K562 (cell line): ENCODE results near the gene APC. TPM values are rescaled to one million over a fixed set of nuclear protein-coding genes. Genes with fewer than 3 reads are reported as not detected.
A peak's percentile ranks its signal among the peaks of the same experiment; 100 is the strongest.

Experiments
- CREBBP ChIP-seq: IDR thresholded peaks from one replicate; pipeline ENCODE4 v1.6.1; 2012; ENCODE audit warnings: low read depth, mild to moderate bottlenecking, control low read depth, inconsistent platforms, low read length
- CUX1 ChIP-seq: fragments of 200-800 bp; sonication (Bioruptor generic); IDR thresholded peaks from 2 replicates; pipeline ENCODE4 v1.6.1; 2016; ENCODE audit warnings: missing genetic modification characterization, missing compliant biosample characterization
- MCM3 ChIP-seq: fragments of 450-650 bp; IDR thresholded peaks from 2 replicates; pipeline ENCODE4 v1.6.1; 2016
- MCM7 ChIP-seq, 2 experiments: fragments of 450-650 bp; IDR thresholded peaks; 2 replicates each; pipeline ENCODE4 v1.6.1; 2016 to 2018
- MTA3 ChIP-seq: fragments of 450-650 bp; formaldehyde crosslinking; IDR thresholded peaks from 2 replicates; pipeline ENCODE4 v1.6.1; 2017; ENCODE audit warnings: mild to moderate bottlenecking, borderline replicate concordance
- MYBL2 ChIP-seq, 2 experiments: fragments of 450-650 bp in 1 of 2; sonication (generic) in 1 of 2; formaldehyde crosslinking in 1 of 2; IDR thresholded peaks; 2 replicates each; pipeline versions ENCODE4 v1.6.1 to v1.8.1; 2017 to 2022; ENCODE audit warnings: borderline replicate concordance in 1 of 2, inconsistent platforms in 1 of 2, low read depth in 1 of 2, mild to moderate bottlenecking in 1 of 2, missing genetic modification reagents in 1 of 2, moderate library complexity in 1 of 2
- NUFIP1 ChIP-seq: fragments of 450-650 bp; IDR thresholded peaks from 2 replicates; pipeline ENCODE4 v1.6.1; 2018; ENCODE audit not compliant: partially characterized antibody
- RAD51 ChIP-seq: fragments of 450-650 bp; IDR thresholded peaks from 2 replicates; pipeline ENCODE4 v1.7.1; 2016; ENCODE audit warnings: low read depth, mild to moderate bottlenecking, borderline replicate concordance
- SMAD4 ChIP-seq: fragments of 250-450 bp; sonication (Bioruptor Pico); conservative IDR thresholded peaks from 2 replicates; pipeline ENCODE4 v1.8.0; 2021; ENCODE audit warnings: inconsistent platforms, mild to moderate bottlenecking, moderate library complexity
- SPI1 ChIP-seq: IDR thresholded peaks from 2 replicates; pipeline ENCODE4 v1.6.1; 2011; ENCODE audit warnings: low read depth, low read length, control low read depth, borderline replicate concordance
- ZBTB12 ChIP-seq: fragments of 250-450 bp; sonication (Bioruptor Pico); IDR thresholded peaks from 2 replicates; pipeline ENCODE4 v1.4.0; 2020
- ZFP36 ChIP-seq: fragments of 150-350 bp; IDR thresholded peaks from 2 replicates; pipeline ENCODE4 v1.6.1; 2018; ENCODE audit warnings: low read length, low read depth; ENCODE audit not compliant: partially characterized antibody
- ZNF175 ChIP-seq: fragments of 200-800 bp; sonication (Bioruptor generic); IDR thresholded peaks from 2 replicates; pipeline ENCODE4 v1.6.1; 2016; ENCODE audit warnings: low read depth, mild to moderate bottlenecking, missing genetic modification characterization, missing compliant biosample characterization
- ZNF764 ChIP-seq: fragments of 250-450 bp; sonication (Bioruptor Pico); IDR thresholded peaks from 2 replicates; pipeline ENCODE4 v1.4.0; 2020; ENCODE audit warnings: low read depth, mild to moderate bottlenecking, moderate library complexity
- polyA plus RNA-seq, 8 experiments: library from polyadenylated mRNA; depleted of rRNA in 4 of 8; stranded (reverse) in 5 of 8; unstranded in 3 of 8; fragments of >200 nt; fragmentation: Nextera tagmentation in 2 of 8; fragmentation: Illumina TruSeq in 1 of 8; extraction: Ambion mirVana in 2 of 8; extraction: Trizol in 1 of 8; gene quantifications; 2 replicates each; pipeline versions ENCODE4 v1.2.1 to v1.2.3, GENCODE V29; 2011 to 2014; ENCODE audit warnings: inconsistent platforms in 1 of 8, missing spikeins in 1 of 8
- total RNA-seq, 7 experiments: library from RNA; depleted of rRNA in 6 of 7; stranded (reverse); fragments of >200 nt in 6 of 7; fragmentation: Illumina TruSeq in 2 of 7; extraction: Trizol in 2 of 7; gene quantifications; 2 replicates each; pipeline versions ENCODE4 v1.2.1 to v1.2.3, GENCODE V29; 2011 to 2021; ENCODE audit warnings: low replicate concordance in 1 of 7
- TF ChIP-seq, protein P1 (sequence below): fragments of 450-650 bp; IDR thresholded peaks from 2 replicates; pipeline ENCODE4 v1.6.1; 2018; ENCODE audit not compliant: partially characterized antibody
- TF ChIP-seq, protein P2 (sequence below), 2 experiments: fragments of 450-650 bp; IDR thresholded peaks; 2 replicates each; pipeline ENCODE4 v1.6.1; 2016

The APC gene
- total and polyA plus RNA-seq, 9 of the 15 experiments (the other 6 are each of a cell fraction or from before 2014, with no cell fraction given), result 5.7 to 29.5 (median 15.4) TPM

DNA sequence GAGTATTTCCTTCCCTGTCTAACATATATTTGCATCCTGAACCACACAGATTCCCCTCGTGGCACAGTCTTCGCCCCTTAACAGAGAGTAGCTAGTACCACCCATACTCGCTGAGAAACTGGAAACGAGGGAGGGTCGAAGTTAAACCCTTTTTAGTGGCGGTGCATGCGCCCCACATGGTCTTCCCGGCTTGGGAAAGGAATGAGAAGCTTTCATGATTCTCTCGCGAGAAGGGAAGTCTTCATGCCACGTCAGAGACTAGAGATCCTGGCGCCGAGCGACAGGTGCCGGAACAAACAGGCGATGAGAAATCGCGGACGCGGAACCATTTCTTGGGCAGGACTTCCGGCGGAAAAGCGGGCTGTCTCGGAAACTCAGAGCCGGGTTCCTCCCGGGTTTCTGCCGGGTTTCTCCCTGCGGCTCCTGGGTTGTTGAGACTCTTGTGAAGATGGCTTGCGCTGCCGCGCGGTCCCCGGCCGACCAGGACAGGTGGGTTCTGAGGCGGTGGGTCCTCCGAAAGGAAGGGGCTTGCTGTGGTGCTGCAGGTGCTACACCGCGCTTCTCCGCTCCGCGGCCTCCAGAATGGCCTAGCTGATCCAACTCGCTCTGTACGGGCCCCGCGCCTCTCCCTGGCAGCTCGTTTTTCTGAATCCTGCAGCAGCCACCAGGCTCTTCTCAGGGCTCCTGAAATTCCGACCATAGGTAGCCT is 123.4 kb downstream of the APC start, which contains the start of gene SRP19 (continued):
- TF ChIP-seq, protein P1, sequence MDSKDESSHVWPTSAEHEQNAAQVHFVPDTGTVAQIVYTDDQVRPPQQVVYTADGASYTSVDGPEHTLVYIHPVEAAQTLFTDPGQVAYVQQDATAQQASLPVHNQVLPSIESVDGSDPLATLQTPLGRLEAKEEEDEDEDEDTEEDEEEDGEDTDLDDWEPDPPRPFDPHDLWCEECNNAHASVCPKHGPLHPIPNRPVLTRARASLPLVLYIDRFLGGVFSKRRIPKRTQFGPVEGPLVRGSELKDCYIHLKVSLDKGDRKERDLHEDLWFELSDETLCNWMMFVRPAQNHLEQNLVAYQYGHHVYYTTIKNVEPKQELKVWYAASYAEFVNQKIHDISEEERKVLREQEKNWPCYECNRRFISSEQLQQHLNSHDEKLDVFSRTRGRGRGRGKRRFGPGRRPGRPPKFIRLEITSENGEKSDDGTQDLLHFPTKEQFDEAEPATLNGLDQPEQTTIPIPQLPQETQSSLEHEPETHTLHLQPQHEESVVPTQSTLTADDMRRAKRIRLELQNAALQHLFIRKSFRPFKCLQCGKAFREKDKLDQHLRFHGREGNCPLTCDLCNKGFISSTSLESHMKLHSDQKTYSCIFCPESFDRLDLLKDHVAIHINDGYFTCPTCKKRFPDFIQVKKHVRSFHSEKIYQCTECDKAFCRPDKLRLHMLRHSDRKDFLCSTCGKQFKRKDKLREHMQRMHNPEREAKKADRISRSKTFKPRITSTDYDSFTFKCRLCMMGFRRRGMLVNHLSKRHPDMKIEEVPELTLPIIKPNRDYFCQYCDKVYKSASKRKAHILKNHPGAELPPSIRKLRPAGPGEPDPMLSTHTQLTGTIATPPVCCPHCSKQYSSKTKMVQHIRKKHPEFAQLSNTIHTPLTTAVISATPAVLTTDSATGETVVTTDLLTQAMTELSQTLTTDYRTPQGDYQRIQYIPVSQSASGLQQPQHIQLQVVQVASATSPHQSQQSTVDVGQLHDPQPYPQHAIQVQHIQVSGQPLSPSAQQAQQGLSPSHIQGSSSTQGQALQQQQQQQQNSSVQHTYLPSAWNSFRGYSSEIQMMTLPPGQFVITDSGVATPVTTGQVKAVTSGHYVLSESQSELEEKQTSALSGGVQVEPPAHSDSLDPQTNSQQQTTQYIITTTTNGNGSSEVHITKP, result no peak
- no peak for TF ChIP-seq ZFP36
- no peak; the same call in 1 of the 2 replicates for TF ChIP-seq MTA3
- peak; percentile 73 for TF ChIP-seq ZBTB12 (CRISPR knock-in tag)
- TF ChIP-seq CREBBP, result no peak
- TF ChIP-seq CUX1 (CRISPR knock-in tag), result no peak
- no peak for TF ChIP-seq MCM3
- TF ChIP-seq MCM7 (IDR thresholded peaks at IDR 0.05), result no peak
- TF ChIP-seq ZNF764 (CRISPR knock-in tag), result no peak
- peak; percentile 70; the same call in 1 of the 2 replicates for TF ChIP-seq SMAD4 (CRISPR knock-in tag)
- peak; percentile 84 for TF ChIP-seq NUFIP1
- TF ChIP-seq SPI1, result peak; percentile 57; the same call in 1 of the 2 replicates
- TF ChIP-seq, protein P2, sequence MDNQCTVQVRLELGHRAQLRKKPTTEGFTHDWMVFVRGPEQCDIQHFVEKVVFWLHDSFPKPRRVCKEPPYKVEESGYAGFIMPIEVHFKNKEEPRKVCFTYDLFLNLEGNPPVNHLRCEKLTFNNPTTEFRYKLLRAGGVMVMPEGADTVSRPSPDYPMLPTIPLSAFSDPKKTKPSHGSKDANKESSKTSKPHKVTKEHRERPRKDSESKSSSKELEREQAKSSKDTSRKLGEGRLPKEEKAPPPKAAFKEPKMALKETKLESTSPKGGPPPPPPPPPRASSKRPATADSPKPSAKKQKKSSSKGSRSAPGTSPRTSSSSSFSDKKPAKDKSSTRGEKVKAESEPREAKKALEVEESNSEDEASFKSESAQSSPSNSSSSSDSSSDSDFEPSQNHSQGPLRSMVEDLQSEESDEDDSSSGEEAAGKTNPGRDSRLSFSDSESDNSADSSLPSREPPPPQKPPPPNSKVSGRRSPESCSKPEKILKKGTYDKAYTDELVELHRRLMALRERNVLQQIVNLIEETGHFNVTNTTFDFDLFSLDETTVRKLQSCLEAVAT (IDR thresholded peaks at IDR 0.05), result no peak
- TF ChIP-seq ZNF175 (CRISPR knock-in tag), result peak; percentile 72; the same call in 1 of the 2 replicates
- peak; percentile 45 for TF ChIP-seq RAD51
- no peak for TF ChIP-seq MYBL2 (IDR thresholded peaks at IDR 0.05; ENCODE audit: low read depth)
- no peak for TF ChIP-seq MYBL2 (CRISPR knock-in tag; IDR thresholded peaks at IDR 0.05; ENCODE audit: borderline replicate concordance)
